ELF-1 (cell line): ENCODE data around the gene AATK.
"Not testable (repeated sequence)": the region's sequence is repeated elsewhere in the genome, so short reads cannot be mapped to it uniquely, and the experiment has no call there.

Experiments
- DNase-seq: peaks from one replicate; pipeline ENCODE4 v3.0.0-alpha.2; 2016; ENCODE audit warnings: low read depth, low spot score

AATK gene

GRCh38 chr17:81162491-81162890 lies 3.5 kb downstream of the AATK start:
- DNase-seq: no peak

- DNase-seq: no peak
Observed at GRCh38 chr17:81161972-81162371, 4.0 kb downstream of the AATK start.

GRCh38 chr17:81161536-81161935 lies 4.5 kb downstream of the AATK start:
- DNase-seq: no peak

GRCh38 chr17:81160747-81161453 lies 5.1 kb downstream of the AATK start:
- DNase-seq: no peak

- no peak for DNase-seq
Observed at GRCh38 chr17:81160306-81160705, 5.7 kb downstream of the AATK start.

- no peak for DNase-seq
Observed at GRCh38 chr17:81159611-81160265, 6.3 kb downstream of the AATK start.

GRCh38 chr17:81158688-81159590 lies 7.1 kb downstream of the AATK start:
- no peak for DNase-seq

- DNase-seq: no peak
Observed at GRCh38 chr17:81157848-81158687, 8.0 kb downstream of the AATK start.

GRCh38 chr17:81156866-81157805 lies 8.9 kb downstream of the AATK start:
- no peak for DNase-seq

- no peak for DNase-seq
Observed at GRCh38 chr17:81154961-81155360, 11.1 kb downstream of the AATK start.

- not testable (repeated sequence) for DNase-seq
Observed at GRCh38 chr17:81154016-81154415, 12.0 kb downstream of the AATK start.

- DNase-seq: no peak
Observed at GRCh38 chr17:81153340-81153803, 12.6 kb downstream of the AATK start.

GRCh38 chr17:81152288-81152828 lies 13.7 kb downstream of the AATK start:
- DNase-seq: no peak

GRCh38 chr17:81151278-81151677 lies 14.7 kb downstream of the AATK start:
- no peak for DNase-seq

- DNase-seq: no peak
Observed at GRCh38 chr17:81150377-81151077, 15.5 kb downstream of the AATK start.

- DNase-seq: no peak
Observed at GRCh38 chr17:81148986-81149533, 17.0 kb downstream of the AATK start.

- DNase-seq: no peak
Observed at GRCh38 chr17:81148571-81148970, 17.4 kb downstream of the AATK start.

GRCh38 chr17:81147701-81148100 lies 18.3 kb downstream of the AATK start:
- DNase-seq: no peak

- not testable (repeated sequence) for DNase-seq
Observed at GRCh38 chr17:81146208-81146607, 19.8 kb downstream of the AATK start.
